Kidney (tissue), 14 donors: Measurements from ENCODE around the gene UGGT2. TPM values are rescaled to one million over a fixed set of nuclear protein-coding genes. Genes with fewer than 3 reads are reported as not detected.
A peak's percentile ranks its signal among the peaks of the same experiment; 100 is the strongest.

ENCODE experiments used
- DNase-seq, 5 donors: peaks; one replicate each; pipeline ENCODE4 v3.0.0-alpha.2; 2013 to 2020
- FAIRE-seq: peaks from 2 replicates; lab custom pipeline; 2012; peaks lifted over from hg19 to GRCh38; lab: Jason Lieb, UNC
- H3K27ac ChIP-seq, 2 donors: one replicate each; pipeline ENCODE4 v1.7.0; 2013; ENCODE audit warnings: low read depth in 2 of 2, low read length in 2 of 2, inconsistent platforms in 1 of 2
- H3K27me3 ChIP-seq: one replicate; pipeline ENCODE4 v1.7.1; 2013; ENCODE audit warnings: low read length, inconsistent platforms; ENCODE audit not compliant: control insufficient read depth, insufficient read depth
- H3K36me3 ChIP-seq, 3 donors: one replicate each; pipeline versions ENCODE4 v1.7.0 to v1.7.1; 2013; ENCODE audit warnings: low read length in 3 of 3, control low read depth in 1 of 3, inconsistent platforms in 1 of 3; ENCODE audit not compliant: insufficient read depth in 3 of 3, control insufficient read depth in 2 of 3
- H3K4me1 ChIP-seq, 3 donors: one replicate each; pipeline versions ENCODE4 v1.7.0 to v1.7.1; 2013; ENCODE audit warnings: low read length in 3 of 3, inconsistent platforms in 1 of 3, low read depth in 1 of 3; ENCODE audit not compliant: control insufficient read depth in 2 of 3, insufficient read depth in 2 of 3
- H3K4me3 ChIP-seq, 3 donors: one replicate each; pipeline versions ENCODE4 v1.7.0 to v1.8.1; 2013; ENCODE audit warnings: low read length in 3 of 3, control low read depth in 1 of 3, inconsistent platforms in 1 of 3
- H3K9ac ChIP-seq, 3 donors: one replicate each; pipeline versions ENCODE4 v1.7.0 to v1.7.1; 2013; ENCODE audit warnings: low read length in 3 of 3, control low read depth in 1 of 3, inconsistent platforms in 1 of 3
- H3K9me3 ChIP-seq, 3 donors: one replicate each; pipeline versions ENCODE4 v1.7.0 to v1.7.1; 2013; ENCODE audit warnings: low read length in 3 of 3, control low read depth in 1 of 3, inconsistent platforms in 1 of 3; ENCODE audit not compliant: control insufficient read depth in 2 of 3, insufficient read depth in 1 of 3
- intact Hi-C: fragments of 100-400 bp; cut with DNase I; formaldehyde crosslinking; loops from one replicate; pipeline ENCODE4 v1.11.1; 2022
- polyA plus RNA-seq: library from polyadenylated mRNA; stranded (reverse); fragments of 350-450 nt; fragmentation: Illumina TruSeq; extraction: RNeasy Lipid Tissue Mini Kit (QIAGEN cat#74804); gene quantifications from one replicate; pipeline ENCODE4 v1.2.3, GENCODE V29; 2014; ENCODE audit warnings: low read depth, low replicate concordance; ENCODE audit not compliant: insufficient read depth
- total RNA-seq: library from RNA; stranded (reverse); fragmentation: NEBNext Ultra II Directional; extraction: Animal tissue kit (Norgen Biotek cat#: 25700); gene quantifications from one replicate; pipeline ENCODE4 v1.2.1, GENCODE V29; 2021
- TF ChIP-seq, protein P1 (sequence below): IDR thresholded peaks from 3 replicates; pipeline ENCODE4 v1.5.1; 2012; ENCODE audit warnings: mild to moderate bottlenecking, moderate library complexity, borderline replicate concordance; ENCODE audit not compliant: insufficient read depth; ENCODE audit errors: extremely low read depth
- donor health status: control.
- donor health status: control.
- donor health status: control.
- donor health status: control.
- donor health status: control.
- donor health status: DM: yes; HTN: yes; CAD: no.
- donor health status: Normal renal cell carcinoma (clear cell type).

The UGGT2 gene
- total and polyA plus RNA-seq, 2 donors from 2014 or later, result 10.0 to 31.9 TPM

DNA sequence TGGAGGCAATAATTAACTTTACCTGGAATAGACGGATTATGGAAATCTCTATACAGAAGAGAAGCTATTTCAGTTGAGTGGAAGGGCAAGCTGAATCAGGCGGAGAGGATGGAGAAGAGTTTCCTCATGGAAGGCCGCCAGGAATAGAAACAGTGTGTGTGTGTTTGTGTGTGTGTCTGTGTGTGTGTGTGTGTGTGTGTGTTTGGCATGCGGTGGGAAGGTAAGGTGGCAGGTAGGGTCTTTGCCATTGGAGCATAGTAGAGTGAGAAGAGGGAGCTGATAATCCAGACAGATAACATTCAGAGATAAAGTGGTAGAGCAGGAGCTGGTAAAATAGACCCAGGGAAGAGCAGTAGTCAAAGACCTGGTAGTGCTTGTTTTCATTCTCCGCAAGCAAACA, 27.5 kb upstream of the UGGT2 start:
- TF ChIP-seq, protein P1, sequence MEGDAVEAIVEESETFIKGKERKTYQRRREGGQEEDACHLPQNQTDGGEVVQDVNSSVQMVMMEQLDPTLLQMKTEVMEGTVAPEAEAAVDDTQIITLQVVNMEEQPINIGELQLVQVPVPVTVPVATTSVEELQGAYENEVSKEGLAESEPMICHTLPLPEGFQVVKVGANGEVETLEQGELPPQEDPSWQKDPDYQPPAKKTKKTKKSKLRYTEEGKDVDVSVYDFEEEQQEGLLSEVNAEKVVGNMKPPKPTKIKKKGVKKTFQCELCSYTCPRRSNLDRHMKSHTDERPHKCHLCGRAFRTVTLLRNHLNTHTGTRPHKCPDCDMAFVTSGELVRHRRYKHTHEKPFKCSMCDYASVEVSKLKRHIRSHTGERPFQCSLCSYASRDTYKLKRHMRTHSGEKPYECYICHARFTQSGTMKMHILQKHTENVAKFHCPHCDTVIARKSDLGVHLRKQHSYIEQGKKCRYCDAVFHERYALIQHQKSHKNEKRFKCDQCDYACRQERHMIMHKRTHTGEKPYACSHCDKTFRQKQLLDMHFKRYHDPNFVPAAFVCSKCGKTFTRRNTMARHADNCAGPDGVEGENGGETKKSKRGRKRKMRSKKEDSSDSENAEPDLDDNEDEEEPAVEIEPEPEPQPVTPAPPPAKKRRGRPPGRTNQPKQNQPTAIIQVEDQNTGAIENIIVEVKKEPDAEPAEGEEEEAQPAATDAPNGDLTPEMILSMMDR, result no peak
- Histone ChIP-seq H3K4me1 (no peaks in the 10 kb centered on the region), H3K36me3 (no peaks in the 10 kb centered on the region), H3K4me3 (no peak overlapping the region), H3K9me3 (no peaks in the 10 kb centered on the region), H3K27me3 (no peaks in the 10 kb centered on the region), H3K9ac (no peak overlapping the region), H3K27ac (no peak overlapping the region)
- intact Hi-C loops, result no loop called here
- no peak for DNase-seq
- FAIRE-seq, result no peak

DNA sequence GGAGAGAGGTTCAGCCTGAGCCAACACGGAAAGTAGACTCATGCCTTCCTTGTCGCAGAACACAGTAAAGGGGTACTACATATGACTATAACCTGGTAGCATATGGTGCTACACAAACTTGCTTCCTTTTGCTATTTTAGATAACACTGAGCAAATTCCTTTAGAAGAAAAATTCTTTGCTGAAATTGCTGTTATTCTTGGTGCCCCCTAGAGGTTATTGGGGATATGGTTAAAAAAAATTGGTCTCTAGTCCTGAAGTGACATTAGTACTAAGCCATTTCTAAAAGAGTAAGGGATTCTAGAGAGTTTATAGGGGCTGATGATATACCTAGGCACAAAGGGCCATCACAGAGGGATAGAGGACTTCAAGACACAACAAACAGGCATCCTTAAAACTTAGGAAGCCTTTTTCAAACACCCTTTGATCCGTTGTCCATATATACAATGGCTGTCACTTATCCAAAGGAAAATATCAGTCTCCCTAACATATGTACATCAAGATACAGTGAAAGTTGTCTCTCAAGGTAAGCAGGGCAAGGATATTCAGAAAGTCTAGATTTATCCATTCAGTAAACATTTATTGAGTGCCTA, 22.8 kb upstream of the UGGT2 start:
- Histone ChIP-seq H3K9ac (no peak overlapping the region), H3K9me3 (no peaks in the 10 kb centered on the region), H3K27me3 (no peaks in the 10 kb centered on the region), H3K27ac (no peak overlapping the region), H3K4me3 (no peak overlapping the region), H3K36me3 (no peaks in the 10 kb centered on the region), H3K4me1 (no peaks in the 10 kb centered on the region)
- TF ChIP-seq, protein P1, result peak; percentile 42
- DNase-seq (peak in 1 of 5 donors; percentile 19), FAIRE-seq (no peak)
- intact Hi-C loops, result no loop called here

DNA sequence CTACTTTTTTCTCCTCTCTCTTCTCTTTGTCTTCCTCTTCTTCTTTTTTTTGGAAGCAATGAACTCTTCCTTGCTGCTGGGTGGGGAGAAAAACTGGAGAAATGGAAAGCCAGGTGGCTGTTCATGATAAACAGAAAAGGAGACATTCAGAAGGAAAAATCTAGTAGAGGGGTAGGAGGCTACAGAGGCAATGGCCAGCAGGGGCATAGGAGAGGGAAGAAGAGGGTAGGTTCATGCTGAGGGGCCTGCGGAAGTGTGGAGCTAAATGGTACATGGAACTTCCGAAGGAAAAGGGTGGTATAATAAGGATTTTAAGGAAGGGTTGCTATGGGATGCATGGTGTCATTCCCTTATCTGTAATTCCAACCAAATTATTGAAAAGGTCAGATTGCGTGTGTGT, 19.2 kb upstream of the UGGT2 start:
- intact Hi-C loops, result no loop called here
- no peak for FAIRE-seq

More for the DNA sequence above, 19.2 kb upstream of the UGGT2 start:
- Histone ChIP-seq H3K9me3 (no peaks in the 10 kb centered on the region), H3K27ac (no peak overlapping the region), H3K4me1 (no peaks in the 10 kb centered on the region), H3K4me3 (no peak overlapping the region), H3K36me3 (no peaks in the 10 kb centered on the region), H3K9ac (no peak overlapping the region), H3K27me3 (no peaks in the 10 kb centered on the region)
- TF ChIP-seq, protein P1, result no peak
- no peak for DNase-seq
